BJ (cell line): ENCODE results near the gene SIRPA. TPM values are rescaled to one million over a fixed set of nuclear protein-coding genes. Genes with fewer than 3 reads are reported as not detected.

Source experiments
- CTCF ChIA-PET: fragments of 350-600 bp; formaldehyde crosslinking; extraction: SDS; loops from one replicate; lab custom pipeline; 2021; ENCODE audit warnings: antibody characterized with exemption, inconsistent platforms; lab: Yijun Ruan, JAX
- POLR2A ChIA-PET: fragments of 300-600 bp; sonication (Branson Sonifier 250); formaldehyde crosslinking; extraction: SDS; loops from one replicate; lab custom pipeline; 2021; ENCODE audit warnings: antibody characterized with exemption; lab: Charles Lee
- DNase-seq: peaks from one replicate; pipeline ENCODE4 v3.0.0-alpha.2; 2011; ENCODE audit warnings: low read depth
- H3K27me3 ChIP-seq: 2 replicates; pipeline ENCODE4 v1.6.0; 2011; ENCODE audit warnings: low read length; ENCODE audit not compliant: control insufficient read depth, insufficient read depth
- H3K36me3 ChIP-seq: 2 replicates; pipeline ENCODE4 v1.5.1; 2011; ENCODE audit warnings: low read length; ENCODE audit not compliant: control insufficient read depth, insufficient read depth
- H3K4me3 ChIP-seq: 2 replicates; pipeline ENCODE4 v1.5.1; 2011; ENCODE audit warnings: low read depth, mild to moderate bottlenecking, control low read depth, low read length
- polyA plus RNA-seq: library from polyadenylated mRNA; depleted of rRNA; stranded (reverse); fragments of >200 nt; gene quantifications from 2 replicates; pipeline ENCODE4 v1.2.3, GENCODE V29; 2011
- TF ChIP-seq, protein P1 (sequence below): IDR thresholded peaks from 2 replicates; pipeline ENCODE4 v1.5.1; 2011; ENCODE audit warnings: low read depth, mild to moderate bottlenecking, control low read depth, inconsistent platforms, low read length, moderate library complexity; ENCODE audit not compliant: insufficient read depth

Gene SIRPA
- polyA plus RNA-seq, 1 experiment: 34.1 TPM

DNA sequence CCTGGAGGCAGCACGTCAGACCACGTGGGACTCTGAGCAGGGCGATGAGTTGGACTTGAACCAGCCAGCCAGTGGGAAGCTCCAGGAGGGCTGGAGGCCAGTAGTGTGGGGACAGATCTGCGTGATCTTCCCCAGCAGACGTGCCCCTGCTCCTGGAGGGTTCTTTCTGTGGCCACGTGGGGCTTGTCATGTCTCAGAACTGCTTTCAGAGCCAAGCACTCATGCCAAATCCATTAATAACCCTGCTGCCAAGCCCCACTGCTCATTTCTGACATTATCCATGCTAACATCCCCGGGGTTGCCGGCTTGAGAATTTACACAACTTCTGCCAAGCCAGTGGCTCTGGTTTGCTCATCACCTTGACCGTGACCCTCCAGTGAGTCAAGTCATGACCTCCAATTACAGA is 38.3 kb downstream of the SIRPA start:
- TF ChIP-seq, protein P1, sequence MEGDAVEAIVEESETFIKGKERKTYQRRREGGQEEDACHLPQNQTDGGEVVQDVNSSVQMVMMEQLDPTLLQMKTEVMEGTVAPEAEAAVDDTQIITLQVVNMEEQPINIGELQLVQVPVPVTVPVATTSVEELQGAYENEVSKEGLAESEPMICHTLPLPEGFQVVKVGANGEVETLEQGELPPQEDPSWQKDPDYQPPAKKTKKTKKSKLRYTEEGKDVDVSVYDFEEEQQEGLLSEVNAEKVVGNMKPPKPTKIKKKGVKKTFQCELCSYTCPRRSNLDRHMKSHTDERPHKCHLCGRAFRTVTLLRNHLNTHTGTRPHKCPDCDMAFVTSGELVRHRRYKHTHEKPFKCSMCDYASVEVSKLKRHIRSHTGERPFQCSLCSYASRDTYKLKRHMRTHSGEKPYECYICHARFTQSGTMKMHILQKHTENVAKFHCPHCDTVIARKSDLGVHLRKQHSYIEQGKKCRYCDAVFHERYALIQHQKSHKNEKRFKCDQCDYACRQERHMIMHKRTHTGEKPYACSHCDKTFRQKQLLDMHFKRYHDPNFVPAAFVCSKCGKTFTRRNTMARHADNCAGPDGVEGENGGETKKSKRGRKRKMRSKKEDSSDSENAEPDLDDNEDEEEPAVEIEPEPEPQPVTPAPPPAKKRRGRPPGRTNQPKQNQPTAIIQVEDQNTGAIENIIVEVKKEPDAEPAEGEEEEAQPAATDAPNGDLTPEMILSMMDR: no peak
- Histone ChIP-seq H3K36me3 (peaks cover 5% of the 10 kb centered on the region), H3K27me3 (no peaks in the 10 kb centered on the region), H3K4me3 (no peak overlapping the region)
- ChIA-PET POLR2A (no interaction called here), CTCF (no interaction called here)
- no peak for DNase-seq

DNA sequence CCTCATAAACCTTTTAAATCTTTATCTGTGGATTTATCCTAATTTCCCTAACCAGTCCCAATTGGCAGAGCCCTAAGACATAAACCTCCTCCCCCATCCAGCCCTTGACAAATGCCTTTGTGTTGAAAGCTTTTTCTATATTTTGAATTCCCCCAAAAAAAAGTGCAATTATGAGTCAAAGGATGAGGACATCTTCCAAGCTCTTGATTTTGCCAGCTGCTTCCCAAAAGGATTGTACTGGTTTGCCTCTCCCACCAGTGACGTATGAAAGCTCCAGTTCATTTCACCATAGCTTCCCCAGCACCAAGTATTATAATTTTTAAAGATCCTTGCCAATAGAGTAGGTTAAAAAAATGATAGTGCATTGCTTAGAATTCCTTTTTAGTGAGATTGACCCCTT is 38.9 kb downstream of the SIRPA start:
- TF ChIP-seq, protein P1: no peak
- peaks cover 6% of the 10 kb centered on the region for H3K36me3 ChIP-seq
- DNase-seq: no peak
- no peak overlapping the region for H3K4me3 ChIP-seq
- ChIA-PET POLR2A (no interaction called here), CTCF (interaction anchor here (0.9 to 1.6 kb wide), 3 partner anchors 9 to 38 kb away, joined by 3 read pairs; no protein-coding TSS in a partner anchor)
- no peaks in the 10 kb centered on the region for H3K27me3 ChIP-seq

- POLR2A ChIA-PET: no interaction called here
- TF ChIP-seq, protein P1: no peak
- CTCF ChIA-PET: interaction anchor here (0.9 to 1.6 kb wide), 3 partner anchors 9 to 39 kb away, joined by 3 read pairs; no protein-coding TSS in a partner anchor
Observed at GRCh38 chr20:1934721-1935573, 39.7 kb downstream of the SIRPA start.

DNA sequence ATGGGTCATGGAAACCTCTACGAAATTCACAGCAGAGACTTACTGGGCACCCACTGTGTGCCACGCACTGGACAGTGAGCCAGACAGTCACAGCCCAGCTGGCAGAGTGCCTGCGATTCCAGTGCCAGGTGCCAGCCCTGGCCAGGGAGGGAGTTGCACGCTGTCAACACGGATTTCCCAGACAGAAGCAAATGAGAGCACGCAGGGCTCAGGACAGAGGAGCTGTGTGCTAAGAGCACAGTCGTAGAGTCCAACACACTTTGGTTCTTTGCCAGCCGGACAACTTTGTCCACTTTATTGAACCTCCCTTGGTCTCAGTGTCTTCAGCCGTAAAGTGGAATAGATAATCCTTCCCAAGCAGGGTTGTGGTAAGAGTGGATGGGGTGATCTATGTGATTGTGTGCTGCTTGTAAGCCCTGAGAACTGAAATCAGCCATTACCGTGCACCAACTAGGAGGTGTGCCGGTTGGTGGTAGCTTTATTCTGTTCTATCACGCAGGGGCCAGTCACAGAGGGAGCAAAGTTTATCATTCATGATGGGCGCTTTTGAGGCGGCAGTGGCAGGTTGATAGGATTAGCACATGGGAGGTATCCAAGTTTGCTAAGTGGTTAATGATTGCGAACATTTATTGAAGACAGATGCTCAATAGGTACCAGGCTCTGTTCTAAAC is 40.6 kb downstream of the SIRPA start:
- no peak overlapping the region for H3K4me3 ChIP-seq
- DNase-seq: no peak
- peaks cover 6% of the 10 kb centered on the region for H3K36me3 ChIP-seq
- H3K27me3 ChIP-seq: no peaks in the 10 kb centered on the region
- POLR2A ChIA-PET: no interaction called here
- TF ChIP-seq, protein P1: no peak
- CTCF ChIA-PET: interaction anchor here (1.0 kb wide), 1 partner anchor 31 kb away, joined by 3 read pairs; no protein-coding TSS in a partner anchor

More at GRCh38 chr20:1934721-1935573, 39.7 kb downstream of the SIRPA start:
- Histone ChIP-seq H3K27me3 (no peaks in the 10 kb centered on the region), H3K4me3 (no peak overlapping the region), H3K36me3 (peaks cover 6% of the 10 kb centered on the region)
- DNase-seq: no peak

DNA sequence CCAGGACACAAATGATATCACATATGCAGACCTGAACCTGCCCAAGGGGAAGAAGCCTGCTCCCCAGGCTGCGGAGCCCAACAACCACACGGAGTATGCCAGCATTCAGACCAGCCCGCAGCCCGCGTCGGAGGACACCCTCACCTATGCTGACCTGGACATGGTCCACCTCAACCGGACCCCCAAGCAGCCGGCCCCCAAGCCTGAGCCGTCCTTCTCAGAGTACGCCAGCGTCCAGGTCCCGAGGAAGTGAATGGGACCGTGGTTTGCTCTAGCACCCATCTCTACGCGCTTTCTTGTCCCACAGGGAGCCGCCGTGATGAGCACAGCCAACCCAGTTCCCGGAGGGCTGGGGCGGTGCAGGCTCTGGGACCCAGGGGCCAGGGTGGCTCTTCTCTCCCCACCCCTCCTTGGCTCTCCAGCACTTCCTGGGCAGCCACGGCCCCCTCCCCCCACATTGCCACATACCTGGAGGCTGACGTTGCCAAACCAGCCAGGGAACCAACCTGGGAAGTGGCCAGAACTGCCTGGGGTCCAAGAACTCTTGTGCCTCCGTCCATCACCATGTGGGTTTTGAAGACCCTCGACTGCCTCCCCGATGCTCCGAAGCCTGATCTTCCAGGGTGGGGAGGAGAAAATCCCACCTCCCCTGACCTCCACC is 42.2 kb downstream of the SIRPA start:
- ChIA-PET CTCF (no interaction called here), POLR2A (interaction anchor here (0.7 kb wide), 1 partner anchor 418 kb away, joined by 6 read pairs; no protein-coding TSS in a partner anchor)
- no peak overlapping the region for H3K4me3 ChIP-seq

More for the DNA sequence above, 42.2 kb downstream of the SIRPA start:
- Histone ChIP-seq H3K27me3 (no peaks in the 10 kb centered on the region), H3K36me3 (peaks cover 6% of the 10 kb centered on the region)
- DNase-seq: no peak
- TF ChIP-seq, protein P1: no peak
